ENCODE data around the gene PLSCR1.
A peak's percentile ranks its signal among the peaks of the same experiment; 100 is the strongest.
"Not testable (repeated sequence)": the region's sequence is repeated elsewhere in the genome, so short reads cannot be mapped to it uniquely, and the experiment has no call there.

PLSCR1 gene

DNA sequence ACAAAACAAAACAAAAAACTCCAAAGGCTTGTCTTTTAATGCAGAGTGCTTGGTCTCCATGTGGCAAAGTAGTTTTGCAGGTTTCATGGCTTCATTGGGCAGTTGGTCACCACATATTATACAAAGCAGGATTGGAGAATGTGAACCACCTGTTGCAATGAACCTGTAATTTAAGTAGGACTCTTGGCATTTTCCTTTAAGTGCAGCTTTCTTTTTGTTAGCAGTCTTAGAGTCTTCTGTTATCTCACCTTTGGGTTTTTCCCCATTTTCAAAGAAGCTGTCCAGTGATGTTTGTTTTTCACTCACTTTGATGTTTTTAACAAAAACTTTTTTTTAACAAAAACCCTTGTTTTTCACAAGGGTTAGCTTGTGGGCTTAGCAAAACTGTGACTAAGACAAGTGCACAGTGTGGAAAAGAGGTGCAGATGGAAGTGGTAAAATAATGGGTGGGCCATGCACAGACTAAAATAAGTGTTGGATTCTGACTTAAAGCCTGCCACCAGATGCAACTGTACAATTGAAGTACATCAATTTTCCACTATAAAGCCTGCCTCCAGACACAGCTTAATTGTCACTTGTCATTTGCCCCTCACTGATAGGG lies 2.9 kb upstream of the PLSCR1 start:
- no peak for FAIRE-seq

DNA sequence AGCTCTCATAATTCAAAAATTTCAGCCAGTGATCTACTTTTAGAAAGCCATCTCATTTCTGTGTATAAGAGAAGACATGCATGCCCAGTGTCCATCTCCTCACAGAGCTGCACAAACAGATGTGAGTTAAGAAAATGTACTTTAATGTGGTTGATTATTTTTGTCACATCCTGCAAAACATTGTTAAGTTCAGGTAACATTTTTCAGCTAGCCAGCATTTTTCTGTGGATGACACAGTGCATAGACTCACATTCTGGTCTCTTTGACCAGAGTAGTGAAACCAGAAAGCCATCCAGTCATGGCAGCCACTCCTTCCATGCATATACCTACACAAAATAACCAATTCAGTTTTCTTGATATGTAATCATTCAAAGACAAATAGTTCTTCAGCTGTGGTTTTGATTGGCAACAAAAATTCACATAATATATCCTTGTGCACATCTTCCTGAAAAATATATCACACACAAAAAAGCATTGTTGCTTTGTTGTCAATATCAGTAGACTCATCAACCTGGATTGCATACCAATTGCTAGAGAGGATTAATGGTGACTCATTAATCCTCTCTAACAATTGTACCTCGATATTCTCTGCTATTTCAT lies 2.1 kb upstream of the PLSCR1 start:
- FAIRE-seq, result no peak

DNA sequence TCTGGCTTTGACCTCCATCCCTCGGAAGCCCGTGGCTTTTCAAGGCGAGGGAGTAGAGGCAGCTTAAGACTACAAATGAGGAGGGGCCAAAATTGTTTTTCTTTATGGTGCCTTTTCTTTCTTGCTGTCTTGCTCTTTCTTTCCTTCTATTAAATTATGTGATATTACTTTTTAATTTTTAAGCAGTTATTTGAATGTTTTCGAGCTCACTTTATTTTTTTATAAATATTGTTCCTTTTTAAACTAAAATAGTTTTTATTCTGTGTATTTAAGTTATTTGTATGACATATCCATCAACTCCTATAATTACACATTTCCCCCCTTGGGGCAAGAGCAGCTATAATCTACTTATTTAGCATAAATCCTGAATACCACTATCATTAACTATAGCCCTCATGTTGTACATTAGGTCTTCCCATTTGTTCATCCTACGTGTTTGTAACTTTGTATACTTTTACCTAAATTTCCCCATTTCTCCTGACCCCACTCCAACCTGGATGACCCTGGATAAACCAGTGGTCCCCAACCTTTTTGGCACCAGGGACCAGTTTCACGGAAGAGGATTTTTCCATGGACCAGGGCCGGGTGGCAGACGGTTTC lies 622 bp upstream of the PLSCR1 start:
- FAIRE-seq, result no peak

DNA sequence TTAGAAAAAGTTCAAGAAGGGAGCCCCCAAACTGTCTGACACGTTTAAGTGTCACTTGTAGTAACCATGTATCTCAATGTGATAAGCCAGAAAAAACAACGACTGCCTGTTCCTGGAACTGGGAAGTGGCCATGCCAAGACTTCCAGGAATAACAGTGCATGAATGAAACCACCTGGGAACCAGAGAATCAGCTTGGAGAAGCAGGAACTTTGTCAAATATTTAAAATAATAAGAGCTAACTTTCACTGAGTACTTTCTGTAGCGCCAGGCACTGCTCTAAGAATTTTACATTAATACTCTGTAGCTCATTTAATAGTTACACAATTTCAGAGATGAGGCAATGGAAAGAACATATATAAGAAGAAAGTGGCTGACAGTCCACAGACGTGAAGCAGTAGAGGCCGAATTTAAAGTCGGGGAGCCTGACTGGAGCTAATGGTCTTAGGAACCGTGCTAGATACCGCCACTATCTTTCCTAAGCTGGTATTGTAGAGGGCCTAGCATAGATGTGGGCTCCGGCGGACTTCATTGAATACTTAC lies 876 bp downstream of the PLSCR1 start:
- no peak for FAIRE-seq

DNA sequence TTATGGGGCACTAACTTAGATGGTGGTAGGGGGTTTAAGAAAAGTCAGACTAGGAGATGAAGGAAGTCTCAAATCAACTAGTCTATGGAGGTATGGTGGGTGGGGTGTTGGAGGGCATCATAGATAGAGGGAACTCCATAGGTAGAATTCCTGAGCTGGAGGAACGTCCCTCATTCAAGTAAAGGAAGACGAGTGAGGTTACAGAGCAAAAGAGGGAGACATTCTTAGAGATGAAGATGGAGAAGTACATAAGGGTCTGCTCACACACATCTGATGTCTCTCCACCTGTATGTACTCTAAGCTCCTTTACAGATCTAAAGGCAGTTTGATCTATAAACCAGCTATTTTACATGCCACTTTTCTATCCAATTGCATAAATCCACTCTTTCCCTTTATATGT lies 1.4 kb downstream of the PLSCR1 start:
- FAIRE-seq, result no peak

DNA sequence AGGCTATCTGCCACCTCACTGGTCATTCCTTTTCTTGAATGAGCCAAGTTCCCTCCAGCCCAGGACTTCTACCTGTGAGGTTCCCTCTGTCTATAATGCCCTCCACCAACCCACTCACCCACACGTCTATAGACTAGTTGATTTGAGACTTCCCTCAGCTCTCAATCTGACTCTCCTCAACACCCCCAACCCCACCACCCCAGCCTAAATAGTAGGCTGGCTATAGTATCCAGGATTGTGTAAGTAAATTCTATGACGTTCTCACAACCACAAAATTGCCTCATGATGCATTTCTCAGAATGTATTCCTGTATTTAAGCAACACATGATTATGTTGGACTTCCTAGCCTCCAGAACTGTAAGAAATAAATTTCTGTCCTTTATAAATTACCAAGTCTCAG lies 2.2 kb downstream of the PLSCR1 start:
- FAIRE-seq, result no peak

DNA sequence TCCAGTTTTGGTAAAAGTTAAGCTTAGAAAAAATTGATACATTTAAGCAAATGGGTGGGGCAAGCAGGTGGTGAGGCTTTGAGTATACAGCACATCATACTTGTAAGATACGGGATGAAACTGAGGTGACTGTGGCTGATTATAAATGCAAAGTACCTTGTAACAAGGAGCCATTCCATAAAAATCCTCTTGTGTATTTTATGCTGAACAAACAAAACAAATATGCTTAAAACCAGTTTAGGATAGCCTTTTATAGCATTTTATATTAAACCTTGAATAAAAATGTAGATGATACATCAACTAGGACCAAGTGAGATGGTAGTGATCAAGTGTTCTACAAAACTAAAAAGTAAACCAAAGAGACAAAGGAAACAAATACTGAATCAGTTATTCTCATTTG lies 3.4 kb downstream of the PLSCR1 start:
- FAIRE-seq, result no peak

DNA sequence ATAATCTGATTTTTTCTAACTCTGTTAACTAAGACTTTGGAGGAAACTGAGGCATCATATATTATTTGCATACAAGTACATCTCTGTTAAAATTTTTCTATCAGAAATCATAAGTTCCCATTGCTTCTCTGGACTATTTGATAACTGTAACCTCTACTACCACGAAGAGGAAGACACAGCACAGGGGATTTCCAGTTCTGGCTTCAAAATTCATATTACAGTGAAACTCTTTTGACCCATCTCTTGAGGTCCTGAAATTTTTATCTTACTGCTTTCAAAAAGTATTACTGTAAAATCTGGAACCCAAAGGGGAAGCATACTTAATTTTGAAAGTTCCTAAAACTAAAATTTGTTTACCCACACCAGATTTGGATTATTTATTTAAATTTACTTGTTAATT lies 4.2 kb downstream of the PLSCR1 start:
- FAIRE-seq, result no peak

DNA sequence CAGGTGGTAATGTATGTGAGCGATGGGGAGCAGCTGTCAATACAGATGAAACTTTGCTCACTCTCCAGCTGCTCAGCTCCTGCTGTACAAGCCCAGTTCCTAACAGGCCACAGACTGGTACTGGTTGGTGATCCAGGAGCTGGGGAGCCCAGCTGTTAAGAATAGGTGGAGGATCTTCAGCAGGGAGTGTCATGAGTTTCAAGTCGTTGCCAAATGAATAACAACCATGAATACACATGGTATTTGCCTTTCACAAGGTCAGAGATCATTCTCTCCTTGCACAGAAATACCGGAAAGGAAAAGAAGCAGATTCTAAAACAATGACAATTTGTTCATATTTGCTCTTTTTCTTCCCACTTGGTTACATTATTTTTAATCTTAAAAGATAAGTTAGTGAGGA lies 5.1 kb downstream of the PLSCR1 start:
- FAIRE-seq, result no peak

DNA sequence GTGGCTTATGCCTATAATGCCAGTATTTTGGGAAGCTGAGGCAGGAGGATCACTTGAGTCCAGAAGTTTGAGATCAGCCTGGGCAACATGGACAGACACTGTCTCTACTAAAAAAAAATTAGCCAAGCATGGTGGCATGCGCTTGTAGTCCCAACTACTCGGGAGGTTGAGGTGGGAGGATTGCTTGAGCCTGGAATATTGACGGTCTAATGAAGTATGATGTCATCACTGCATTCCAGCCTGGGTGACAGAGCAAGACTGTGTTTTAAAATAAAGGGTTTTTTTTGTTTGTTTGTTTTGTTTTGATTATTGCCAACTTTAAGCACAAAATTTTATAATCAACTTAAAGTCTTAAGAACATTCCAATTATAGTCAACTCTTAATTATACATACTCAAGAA lies 6.8 kb downstream of the PLSCR1 start:
- no peak for FAIRE-seq

DNA sequence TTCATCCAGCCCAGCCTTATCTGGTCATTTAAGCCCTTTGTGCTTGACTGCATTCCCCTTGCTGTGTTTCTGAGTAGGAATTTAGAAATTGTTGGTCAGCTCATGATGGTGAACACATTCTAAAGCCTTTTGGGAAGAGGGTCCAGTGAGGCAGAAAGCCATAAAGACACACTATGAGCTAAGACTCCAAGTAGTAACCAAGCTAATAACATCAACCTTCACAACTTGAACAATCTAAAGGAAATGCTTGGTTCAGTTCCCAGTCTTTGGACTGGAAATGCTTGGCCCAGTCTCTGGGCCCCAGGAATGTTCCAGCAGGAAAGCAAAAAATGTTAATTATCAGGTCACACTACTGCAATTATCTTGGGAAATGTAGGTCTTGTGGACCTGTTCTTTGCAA lies 7.7 kb downstream of the PLSCR1 start:
- FAIRE-seq, result no peak

DNA sequence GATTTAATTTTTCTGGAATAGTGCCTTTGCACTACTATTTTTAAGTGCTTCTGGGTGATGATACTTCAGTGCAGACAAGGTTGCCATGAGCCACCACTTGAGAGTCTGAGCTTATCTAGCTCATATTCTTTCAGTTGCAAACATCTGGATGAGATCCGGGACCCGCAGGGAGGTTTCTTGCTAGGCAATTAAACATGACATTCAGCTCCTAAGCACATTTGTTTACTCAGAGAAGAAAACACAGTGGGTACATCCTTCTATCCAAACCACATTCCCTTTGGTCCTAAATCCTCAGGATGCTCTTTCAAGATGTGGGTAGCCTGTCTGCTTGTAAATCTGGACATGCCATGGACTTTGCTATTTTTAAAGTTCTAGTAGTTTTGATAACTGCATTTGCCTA lies 12.0 kb downstream of the PLSCR1 start:
- no peak for FAIRE-seq

DNA sequence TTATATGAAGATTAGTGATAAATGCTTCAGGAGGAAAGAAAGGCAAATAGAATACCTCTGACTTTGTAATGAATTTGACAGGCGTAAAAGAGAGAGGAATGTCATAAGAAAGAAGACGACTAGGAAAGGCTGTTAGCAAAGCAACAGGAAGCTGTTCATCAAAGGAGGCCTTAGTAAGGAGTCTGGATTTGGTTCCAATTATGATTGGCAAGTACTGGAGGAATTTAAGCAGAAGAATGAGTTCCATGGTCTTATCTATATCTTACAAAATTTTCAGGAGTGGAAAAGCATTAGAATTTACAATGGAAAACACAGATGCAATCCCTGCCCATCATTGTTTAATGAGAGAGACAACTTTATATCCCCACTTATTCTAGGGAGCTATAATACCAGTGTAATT lies 13.8 kb downstream of the PLSCR1 start:
- FAIRE-seq, result no peak

DNA sequence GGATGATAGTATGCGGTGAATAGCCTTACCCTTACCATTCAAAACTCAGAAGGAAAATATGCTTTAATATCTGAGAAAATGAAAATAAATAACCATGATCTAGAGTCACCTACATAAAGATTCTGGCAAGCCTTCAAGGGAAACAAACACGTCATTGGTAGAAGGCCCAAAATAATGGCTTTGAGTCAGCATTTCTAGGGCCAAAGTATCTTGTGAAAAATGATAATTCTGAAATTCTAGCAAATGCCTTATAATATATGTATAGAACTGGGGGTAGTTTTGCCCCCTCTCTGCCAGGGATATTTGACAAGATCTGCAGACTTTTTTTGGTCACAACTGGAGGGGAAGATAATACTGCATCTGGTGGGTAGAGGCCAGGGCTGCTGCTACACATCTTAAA lies 15.4 kb downstream of the PLSCR1 start:
- no peak for FAIRE-seq

DNA sequence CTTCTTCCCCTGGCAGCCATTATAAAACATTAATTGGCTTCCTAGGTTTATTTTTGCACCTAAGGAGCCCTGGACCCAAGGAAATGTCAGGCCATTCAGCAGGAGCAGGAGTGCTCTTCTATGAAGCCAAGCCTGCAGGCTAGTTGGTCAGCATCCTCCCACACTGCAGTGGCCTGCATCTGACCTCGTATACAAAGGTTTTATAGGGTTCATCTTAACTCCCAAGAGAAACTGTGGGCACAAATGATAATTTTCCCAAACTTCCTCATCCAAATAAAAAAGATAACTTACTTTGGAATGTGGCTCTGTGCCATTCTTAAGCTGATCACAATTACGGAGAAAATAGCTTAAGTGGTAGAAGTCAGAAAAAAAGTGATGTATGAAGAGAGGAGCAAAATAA lies 19.4 kb downstream of the PLSCR1 start:
- no peak for FAIRE-seq

DNA sequence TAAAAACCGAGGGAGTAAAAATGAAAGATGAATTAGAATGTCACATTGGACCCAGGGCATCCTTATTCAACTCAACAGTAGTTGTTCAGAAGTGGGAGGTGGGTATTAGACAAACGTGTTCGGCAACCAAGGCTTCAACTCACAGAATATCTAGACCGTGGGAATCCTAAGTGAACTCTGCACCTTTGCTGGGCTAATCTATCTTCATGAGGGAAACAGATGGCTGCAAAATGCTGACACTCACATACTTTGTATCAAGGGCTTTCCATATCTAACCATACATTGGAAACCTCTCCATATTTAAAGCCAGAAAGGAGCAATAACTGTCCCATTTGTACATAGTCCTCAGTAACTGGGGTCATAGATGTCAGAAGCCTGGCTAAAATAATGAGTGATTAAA lies 20.9 kb downstream of the PLSCR1 start:
- FAIRE-seq, result no peak

DNA sequence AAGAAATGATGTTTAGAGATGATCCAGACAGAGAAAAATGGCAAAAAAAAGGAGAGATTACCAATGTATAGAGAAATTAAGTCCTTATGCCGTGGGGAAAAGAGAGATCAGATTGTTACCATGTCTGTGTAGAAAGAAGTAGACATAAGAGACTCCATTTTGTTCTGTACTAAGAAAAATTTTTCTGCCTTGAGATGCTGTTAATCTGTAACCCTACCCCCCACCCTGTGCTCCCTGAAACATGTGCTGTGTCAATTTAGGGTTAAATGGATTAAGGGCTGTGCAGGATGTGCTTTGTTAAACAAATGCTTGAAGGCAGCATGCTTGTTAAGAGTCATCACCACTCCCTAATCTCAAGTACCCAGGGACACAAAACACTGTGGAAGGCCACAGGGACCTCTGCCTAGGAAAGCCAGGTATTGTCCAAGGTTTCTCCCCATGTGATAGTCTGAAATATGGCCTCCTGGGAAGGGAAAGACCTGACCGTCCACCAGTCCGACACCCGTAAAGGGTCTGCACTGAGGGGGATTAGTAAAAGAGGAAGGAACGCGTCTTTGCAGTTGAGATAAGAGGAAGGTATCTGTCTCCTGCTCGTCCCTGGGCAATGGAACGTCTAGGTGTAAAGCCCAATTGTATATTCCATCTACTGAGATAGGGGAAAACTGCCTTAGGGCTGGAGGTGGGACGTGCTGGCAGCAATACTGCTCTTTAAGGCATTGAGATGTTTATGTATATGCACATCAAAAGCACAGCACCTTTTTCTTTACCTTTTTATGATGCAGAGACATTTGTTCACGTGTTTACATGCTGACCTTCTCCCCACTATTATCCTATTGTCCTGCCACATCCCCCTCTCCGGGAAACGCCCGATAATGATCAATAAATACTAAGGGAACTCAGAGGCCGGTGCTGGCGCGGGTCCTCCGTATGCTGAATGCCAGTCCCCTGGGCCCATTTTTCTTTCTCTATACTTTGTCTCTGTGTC lies 21.9 kb downstream of the PLSCR1 start:
- FAIRE-seq, result not testable (repeated sequence)

DNA sequence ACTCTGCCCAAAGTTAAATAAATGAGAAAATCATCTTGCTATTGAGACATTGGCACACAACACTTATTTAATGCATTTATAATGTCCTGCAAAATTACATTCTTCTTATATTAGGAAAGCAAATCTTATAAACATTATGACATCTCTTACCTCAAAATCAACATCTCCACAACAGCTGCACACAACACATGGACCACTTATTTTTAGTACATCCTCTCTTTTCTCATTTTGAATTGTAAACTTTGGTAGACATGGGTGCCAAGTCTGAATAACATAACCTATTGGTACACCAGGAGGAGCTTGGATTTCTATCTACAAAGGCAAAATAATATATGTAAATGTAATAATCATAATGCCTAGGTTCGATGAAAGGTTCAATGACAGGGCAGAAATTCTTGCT lies 23.0 kb downstream of the PLSCR1 start:
- no peak for FAIRE-seq

DNA sequence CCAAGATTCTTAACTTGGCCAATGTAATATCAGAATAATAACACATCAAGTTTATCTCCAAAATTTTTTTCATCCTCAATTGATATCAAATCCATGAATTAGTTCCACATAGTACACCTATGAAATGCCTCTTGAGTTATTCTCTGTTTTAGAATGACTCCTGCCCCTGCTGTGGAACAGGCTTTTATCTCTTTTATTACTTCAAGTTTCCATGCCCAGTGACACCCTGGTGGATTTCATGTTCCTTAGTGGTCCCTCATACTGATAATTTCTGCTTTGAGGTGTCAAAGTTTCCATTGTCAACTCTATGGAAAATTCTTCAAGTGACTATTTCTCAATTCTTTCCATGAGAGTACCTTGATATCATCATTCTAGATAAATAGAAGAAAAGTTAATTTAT lies 24.6 kb downstream of the PLSCR1 start:
- FAIRE-seq, result peak; percentile 82

DNA sequence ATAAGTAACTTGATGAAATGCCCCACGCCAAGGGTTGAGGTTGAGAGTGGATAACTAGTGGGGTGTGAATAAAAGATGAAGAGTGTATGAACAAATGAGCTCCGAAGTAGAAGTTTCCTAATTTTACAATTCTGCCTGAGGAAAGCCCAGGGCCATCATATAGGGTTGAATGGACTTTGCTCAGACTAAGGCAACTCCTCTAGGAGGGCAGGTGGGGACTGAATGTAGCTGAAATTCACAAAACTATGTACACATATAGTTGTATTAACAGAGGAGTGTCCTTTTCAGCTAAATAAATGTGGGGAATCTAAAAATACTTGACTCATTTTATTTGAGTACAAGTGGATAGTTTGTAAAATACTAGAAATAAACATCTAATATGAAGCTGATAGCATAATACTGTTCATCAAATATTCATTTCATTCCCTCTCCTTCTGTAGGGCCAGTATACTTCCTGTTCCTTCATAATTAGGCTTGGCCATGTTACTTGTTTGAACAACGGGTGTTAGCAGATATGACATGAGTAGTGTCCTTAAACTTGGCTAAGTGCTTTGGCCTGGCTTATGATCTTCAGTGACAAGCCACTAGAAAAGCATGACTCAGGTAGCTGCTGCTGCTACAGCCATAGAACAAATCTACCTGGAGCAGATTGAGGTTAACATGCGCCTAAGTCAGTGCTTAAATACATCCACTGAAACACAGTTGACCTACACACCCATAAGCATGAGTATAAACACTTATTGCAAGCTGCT lies 26.5 kb downstream of the PLSCR1 start:
- peak; percentile 96 for FAIRE-seq

DNA sequence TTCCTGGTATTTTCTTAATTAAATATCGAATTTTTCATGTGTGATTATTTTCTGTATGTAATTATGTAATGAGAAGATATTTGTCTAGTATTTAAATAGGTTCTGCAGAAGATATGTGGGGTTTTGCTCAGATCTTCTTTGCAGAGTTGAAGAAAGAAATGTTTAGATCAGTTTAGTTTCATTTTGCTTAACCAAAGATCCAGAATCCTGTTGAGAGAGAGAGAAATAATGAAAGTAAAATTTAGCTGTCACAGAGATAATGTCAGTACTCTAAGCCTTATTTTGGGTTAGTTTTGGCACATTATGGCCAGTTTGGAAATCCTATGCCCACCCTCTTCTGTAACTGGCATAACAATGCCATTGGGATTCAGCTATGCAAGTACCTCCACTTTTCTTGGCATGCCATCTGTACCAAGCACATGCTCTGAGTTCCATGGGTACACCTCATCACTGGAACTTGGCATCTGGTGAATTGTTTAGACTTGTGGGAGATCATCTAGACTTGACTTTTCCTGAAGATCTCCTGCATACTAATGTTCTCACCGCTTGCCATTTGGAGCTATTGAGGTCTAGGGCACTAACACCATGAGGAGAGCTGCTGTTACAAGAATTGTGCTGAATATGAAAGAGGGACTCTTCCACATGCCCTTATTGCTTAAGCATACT lies 30.9 kb downstream of the PLSCR1 start:
- FAIRE-seq, result peak; percentile 41

All from islet of Langerhans (tissue), 1 donor.